Measurements from ENCODE around the gene CLDN20.

- TF ChIP-seq CHD2 (IDR thresholded peaks at IDR 0.05; ENCODE audit: low read length) (no peak), CTCF (IDR thresholded peaks at IDR 0.05; ENCODE audit: control extremely low read depth in 1 of 3, insufficient read depth in 1 of 3, low read depth in 1 of 3, low read length in 3 of 3) (no peak), POLR2A (IDR thresholded peaks at IDR 0.05; ENCODE audit: control extremely low read depth in 1 of 2, low read depth in 2 of 2, low read length in 2 of 2) (no peak), RAD21 (IDR thresholded peaks at IDR 0.05 in 1 of 2, conservative IDR thresholded peaks at IDR 0.05 in 1 of 2; ENCODE audit: low read depth in 2 of 2, low read length in 2 of 2) (no peak)
Observed at GRCh38 chr6:155325700-155326516, 62.1 kb downstream of the CLDN20 start.

Measured in H1 (cell line).